Spinal cord (tissue), 10 donors: Measurements from ENCODE around the gene BLZF1. TPM values are rescaled to one million over a fixed set of nuclear protein-coding genes. Genes with fewer than 3 reads are reported as not detected.

Experiments used
- DNase-seq, 6 donors: peaks; one replicate each; pipeline versions ENCODE4 v3.0.0 to v3.0.0-alpha.2; 2013 to 2015; ENCODE audit warnings: low spot score in 6 of 6, low read depth in 4 of 6
- H3K27ac ChIP-seq: one replicate; pipeline ENCODE4 v1.5.1; 2013; ENCODE audit warnings: low read depth, low read length, control low read depth
- H3K27me3 ChIP-seq: one replicate; pipeline ENCODE4 v1.6.1; 2013; ENCODE audit warnings: low read length; ENCODE audit not compliant: control insufficient read depth, insufficient read depth
- H3K36me3 ChIP-seq: one replicate; pipeline ENCODE4 v1.6.1; 2013; ENCODE audit warnings: low read length; ENCODE audit not compliant: control insufficient read depth, insufficient read depth
- H3K4me1 ChIP-seq: one replicate; pipeline ENCODE4 v1.6.1; 2013; ENCODE audit warnings: low read length; ENCODE audit not compliant: control insufficient read depth, insufficient read depth
- H3K4me3 ChIP-seq: one replicate; pipeline ENCODE4 v1.5.1; 2013; ENCODE audit warnings: low read depth, low read length, control low read depth
- H3K9me3 ChIP-seq: one replicate; pipeline ENCODE4 v1.6.1; 2013; ENCODE audit warnings: low read length; ENCODE audit not compliant: control insufficient read depth, insufficient read depth
- WGBS: methylation state at CpG from one replicate; pipeline ENCODE4 v1.1.5; 2013; ENCODE audit warnings: missing lambda C conversion rate; ENCODE audit not compliant: insufficient coverage; 5-methylcytosine and 5-hydroxymethylcytosine counted together
- long read RNA-seq, 4 donors: transcript quantifications; one replicate each; lab custom pipeline, GENCODE V29; 2026
- polyA plus RNA-seq, 2 donors: library from polyadenylated mRNA; unstranded; fragments of 120-200 nt; gene quantifications; one replicate each; pipeline ENCODE4 v1.2.1, GENCODE V29; 2013; ENCODE audit not compliant: insufficient read length in 2 of 2
- total RNA-seq, 2 donors: library from RNA; depleted of rRNA in 1 of 2; stranded (reverse); fragments of 120-200 nt in 1 of 2; fragments of >200 nt in 1 of 2; gene quantifications; one replicate each; pipeline versions ENCODE4 v1.2.3 to v1.2.4, GENCODE V29; 2013 to 2014
- donor health status: healthy.

Gene BLZF1
- total RNA-seq (10 to 100 TPM; 31.3 to 35.0 TPM), polyA plus RNA-seq (10 to 100 TPM; 16.0 to 18.5 TPM)
- long read RNA-seq, donor 1, transcript BLZF1-203 (7 exons, 2,749 nt), result major isoform, 5 of 7 reads
- long read RNA-seq, donor 1, partial matches to known transcripts, result 0 of 7 reads
- long read RNA-seq, donor 1, other reads (novel, unspliced or antisense), result 0 of 7 reads
- long read RNA-seq, donor 2, partial matches to known transcripts, result 0 of 4 reads
- long read RNA-seq, donor 2, other reads (novel, unspliced or antisense), result 0 of 4 reads
- long read RNA-seq, donor 3, partial matches to known transcripts, result 22 of 34 reads
- long read RNA-seq, donor 3, other reads (novel, unspliced or antisense), result 6 of 34 reads
- long read RNA-seq, donor 4, transcript BLZF1-203 (7 exons, 2,749 nt), result major isoform, 10 of 38 reads
- long read RNA-seq, donor 4, partial matches to known transcripts, result 24 of 38 reads
- long read RNA-seq, donor 4, other reads (novel, unspliced or antisense), result 0 of 38 reads

GRCh38 chr1:169367686-169368405 is at the start of gene BLZF1, which contains the start of gene NME7:
TSS of gene BLZF1 (plus strand) at chr1:169368195. CDS start at chr1:169369523, 1,328 bp downstream.
TSS of gene NME7 (minus strand) at chr1:169367797. CDS start at chr1:169367710, 87 bp downstream.
- WGBS, result 0% methylated on average over 37 of the region's 37 CpGs
- Histone ChIP-seq H3K4me1 (no peaks in the 10 kb centered on the region), H3K27me3 (no peaks in the 10 kb centered on the region), H3K9me3 (no peaks in the 10 kb centered on the region), H3K36me3 (peaks cover 2% of the 10 kb centered on the region), H3K27ac (peak within 1 kb of the TSS; percentile 91), H3K4me3 (peak within 1 kb of the TSS; percentile 92)
- peak; percentile 89 to 99 (median 94) for DNase-seq

DNA sequence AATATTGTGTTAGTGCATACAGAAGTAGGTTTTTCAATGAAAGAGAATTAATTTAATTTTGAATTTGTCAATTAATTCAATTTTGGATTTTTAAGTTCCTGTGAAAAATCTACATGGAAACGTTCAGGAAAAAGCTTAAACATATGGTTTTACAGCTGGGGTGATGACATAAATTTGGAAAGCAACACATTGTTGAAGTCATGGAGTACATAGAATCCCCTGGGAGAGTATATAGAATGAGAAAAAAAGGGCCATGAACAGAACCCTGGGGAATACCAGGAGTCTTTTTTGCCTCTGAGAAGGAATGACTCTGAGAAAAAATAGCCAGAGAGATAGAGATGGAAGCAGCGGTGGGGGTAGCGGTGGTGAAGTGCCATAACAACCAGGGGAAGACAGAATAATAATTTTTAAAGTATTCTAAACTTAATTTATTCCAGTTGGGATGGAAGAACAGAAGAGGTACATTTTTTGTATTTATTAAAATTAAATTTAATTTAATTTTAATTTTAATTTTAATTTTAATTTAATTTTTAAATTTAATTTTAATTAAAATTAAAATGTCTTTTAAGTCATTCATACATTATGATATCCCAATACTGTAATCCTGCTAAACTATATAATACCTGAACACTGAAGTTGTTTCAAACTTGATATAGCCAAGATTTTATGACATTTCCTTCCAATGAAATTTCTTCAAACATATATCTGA is 49.3 kb upstream of the BLZF1 start:
- WGBS, result 100% methylated on average over 1 of the region's 3 CpGs
- H3K9me3 ChIP-seq, result no peaks in the 10 kb centered on the region
- H3K27me3 ChIP-seq, result no peaks in the 10 kb centered on the region
- no peaks in the 10 kb centered on the region for H3K36me3 ChIP-seq
- peak in 1 of 6 donors; percentile 81 for DNase-seq
- H3K27ac ChIP-seq, result no peak overlapping the region
- H3K4me1 ChIP-seq, result no peaks in the 10 kb centered on the region
- no peak overlapping the region for H3K4me3 ChIP-seq

DNA sequence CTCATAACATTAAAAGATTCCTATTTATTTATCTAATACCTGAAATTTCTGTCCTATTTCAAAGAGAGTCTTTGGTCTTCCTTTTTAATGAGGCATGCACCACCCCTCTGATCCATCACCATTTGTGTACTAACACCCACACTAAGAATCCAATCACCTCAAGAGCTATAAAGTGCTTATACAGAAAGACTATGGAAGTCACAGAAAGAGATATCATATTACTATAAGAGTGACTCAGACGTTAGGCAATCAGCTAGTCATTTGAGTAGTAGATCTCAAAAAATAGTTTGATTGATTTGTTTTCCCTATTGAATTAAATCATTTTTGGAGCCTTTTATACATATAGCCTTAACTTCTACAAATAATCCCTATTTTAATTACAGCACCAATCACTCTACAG is 46.5 kb upstream of the BLZF1 start:
- Histone ChIP-seq H3K36me3 (no peaks in the 10 kb centered on the region), H3K27ac (no peak overlapping the region), H3K9me3 (no peaks in the 10 kb centered on the region), H3K4me3 (no peak overlapping the region), H3K4me1 (no peaks in the 10 kb centered on the region), H3K27me3 (no peaks in the 10 kb centered on the region)
- no CpG with 5 or more reads among the region's 1 CpG for WGBS
- no peak for DNase-seq

DNA sequence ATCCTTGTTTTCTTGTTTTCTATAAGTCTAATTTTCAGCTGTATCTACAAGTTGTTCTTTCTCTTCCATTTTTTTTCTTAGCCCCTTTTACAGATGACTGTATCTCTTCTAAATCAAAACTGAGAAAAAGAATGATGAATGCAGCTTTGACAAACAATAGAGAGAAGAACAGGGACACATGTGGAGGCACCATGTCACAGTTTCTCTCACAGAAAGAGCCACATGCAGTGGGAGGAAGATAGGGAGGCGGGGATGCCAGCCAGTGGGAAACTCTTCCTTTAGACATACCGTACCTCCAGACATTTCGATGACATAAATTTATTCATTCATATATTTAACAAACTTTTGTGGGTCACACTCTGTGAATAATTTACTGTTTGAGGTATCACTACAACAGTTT is 45.9 kb upstream of the BLZF1 start:
- Histone ChIP-seq H3K9me3 (no peaks in the 10 kb centered on the region), H3K27ac (no peak overlapping the region), H3K4me1 (no peaks in the 10 kb centered on the region), H3K27me3 (no peaks in the 10 kb centered on the region), H3K36me3 (no peaks in the 10 kb centered on the region), H3K4me3 (no peak overlapping the region)
- WGBS, result no CpG with 5 or more reads among the region's 3 CpGs
- DNase-seq, result no peak

DNA sequence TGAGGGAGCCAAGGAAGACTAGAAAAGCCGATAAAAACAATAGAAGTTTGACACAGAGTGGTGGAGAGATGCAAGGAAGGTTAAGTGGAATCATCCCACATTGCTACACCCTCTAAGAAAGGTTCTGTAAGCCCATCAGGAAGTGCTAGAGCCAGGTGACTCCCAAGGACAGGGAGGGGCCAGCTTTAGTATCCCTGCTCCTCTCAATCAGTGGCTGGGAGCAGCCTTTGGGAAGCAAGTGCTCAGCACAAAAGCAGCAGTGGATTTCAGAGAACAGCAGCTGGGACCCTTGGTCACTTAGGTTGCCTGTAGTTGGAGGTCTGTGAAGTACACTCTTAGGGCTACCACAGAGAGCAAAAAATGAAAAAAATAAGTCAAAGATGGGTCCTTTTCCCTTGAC is 42.9 kb upstream of the BLZF1 start:
- H3K27me3 ChIP-seq, result no peaks in the 10 kb centered on the region
- no CpG with 5 or more reads among the region's 1 CpG for WGBS
- no peak for DNase-seq

DNA sequence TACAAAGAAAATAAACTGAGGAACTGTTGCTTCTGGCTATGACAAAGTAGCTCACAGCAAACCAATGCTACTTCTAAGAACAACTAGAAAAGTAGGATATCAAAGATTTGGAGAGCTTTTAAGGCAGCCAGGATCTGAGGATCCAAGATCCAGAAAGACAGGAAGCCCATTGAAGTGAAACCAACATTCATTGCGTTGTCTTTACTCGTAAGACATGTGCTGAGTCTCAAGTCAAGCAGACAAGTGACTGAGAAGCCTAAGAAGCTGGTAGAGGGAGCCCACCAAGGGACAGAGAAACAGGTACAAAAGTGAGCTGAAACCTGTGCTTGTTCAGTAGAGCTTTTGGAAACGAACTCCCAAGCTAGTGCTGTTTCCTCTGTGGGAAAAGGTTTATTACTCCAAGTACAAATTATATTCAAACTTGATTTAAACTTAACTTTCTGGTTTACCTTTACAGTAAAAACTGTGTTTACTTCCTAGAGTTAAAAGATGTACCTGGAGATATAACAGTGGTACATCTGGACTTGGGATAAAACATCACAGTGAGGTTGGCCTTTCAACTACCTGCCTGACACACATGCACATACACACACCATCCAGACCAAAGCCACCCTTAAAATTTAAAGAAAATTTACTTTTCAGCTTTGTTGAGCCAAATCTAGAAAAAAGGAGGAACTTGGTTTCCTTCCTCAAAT is 41.6 kb upstream of the BLZF1 start:
- Histone ChIP-seq H3K4me3 (no peak overlapping the region), H3K27me3 (no peaks in the 10 kb centered on the region), H3K4me1 (no peaks in the 10 kb centered on the region), H3K27ac (no peak overlapping the region), H3K9me3 (peaks cover 3% of the 10 kb centered on the region), H3K36me3 (no peaks in the 10 kb centered on the region)
- WGBS, result 100% methylated on average over 2 of the region's 3 CpGs
- DNase-seq, result no peak

More for the DNA sequence above, 42.9 kb upstream of the BLZF1 start:
- H3K36me3 ChIP-seq, result no peaks in the 10 kb centered on the region
- no peak overlapping the region for H3K4me3 ChIP-seq
- no peaks in the 10 kb centered on the region for H3K4me1 ChIP-seq
- no peaks in the 10 kb centered on the region for H3K9me3 ChIP-seq
- no peak overlapping the region for H3K27ac ChIP-seq

DNA sequence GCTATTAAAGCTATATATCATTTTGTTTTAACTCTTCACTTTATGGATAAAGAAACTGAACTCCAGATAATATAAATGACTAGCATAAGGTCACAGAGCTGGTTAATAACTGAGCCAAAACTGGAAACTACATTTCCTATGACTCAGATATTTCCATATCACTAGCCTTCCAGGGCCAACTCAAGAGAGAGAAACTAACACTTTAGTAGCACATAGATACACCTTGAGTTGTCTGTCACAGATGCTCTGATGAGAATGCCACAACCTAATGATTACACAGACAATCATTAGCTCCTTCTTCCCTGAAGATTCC is 41.1 kb upstream of the BLZF1 start:
- H3K4me1 ChIP-seq, result no peaks in the 10 kb centered on the region
- no peaks in the 10 kb centered on the region for H3K27me3 ChIP-seq
- peaks cover 4% of the 10 kb centered on the region for H3K9me3 ChIP-seq
- no peak overlapping the region for H3K4me3 ChIP-seq
- no peaks in the 10 kb centered on the region for H3K36me3 ChIP-seq
- no peak overlapping the region for H3K27ac ChIP-seq
- DNase-seq, result no peak

GRCh38 chr1:169327875-169328274 is 40.1 kb upstream of the BLZF1 start:
- 75% methylated on average over 2 of the region's 2 CpGs for WGBS

GRCh38 chr1:169329383-169329782 is 38.6 kb upstream of the BLZF1 start:
- no peak for DNase-seq
- Histone ChIP-seq H3K9me3 (peaks cover 6% of the 10 kb centered on the region), H3K36me3 (no peaks in the 10 kb centered on the region), H3K27ac (no peak overlapping the region), H3K4me1 (no peaks in the 10 kb centered on the region), H3K4me3 (no peak overlapping the region), H3K27me3 (no peaks in the 10 kb centered on the region)
- 100% methylated on average over 1 of the region's 1 CpG for WGBS

More at GRCh38 chr1:169327875-169328274, 40.1 kb upstream of the BLZF1 start:
- Histone ChIP-seq H3K9me3 (peaks cover 6% of the 10 kb centered on the region), H3K27me3 (no peaks in the 10 kb centered on the region), H3K27ac (no peak overlapping the region), H3K36me3 (no peaks in the 10 kb centered on the region), H3K4me3 (no peak overlapping the region), H3K4me1 (no peaks in the 10 kb centered on the region)
- no peak for DNase-seq
